ENCODE results near the gene ZNF487. TPM values are rescaled to one million over a fixed set of nuclear protein-coding genes. Genes with fewer than 3 reads are reported as not detected.

ZNF487 gene
- total RNA-seq, 1 donor from 2014 or later: 2.0 TPM

- Histone ChIP-seq H3K79me2 (ENCODE audit: low read depth) (peaks cover 89% of the 10 kb centered on the region), H2AFZ (replicated peaks) (no peak overlapping the region), H3K9ac (no peak overlapping the region), H3K36me3 (no peaks in the 10 kb centered on the region), H3K27me3 (no peaks in the 10 kb centered on the region), H3K4me1 (peaks cover 36% of the 10 kb centered on the region), H3K9me3 (ENCODE audit: low read depth) (no peaks in the 10 kb centered on the region), H3K4me3 (no peak overlapping the region), H3F3A (ENCODE audit: low read depth) (peaks cover 47% of the 10 kb centered on the region), H3K27ac (no peak overlapping the region), H3K4me2 (peak overlapping the region; percentile 23), H4K20me1 (ENCODE audit: low read depth) (peaks cover 88% of the 10 kb centered on the region)
- TF ChIP-seq CTCF (IDR thresholded peaks at IDR 0.05): no peak
- TF ChIP-seq EZH2 (IDR thresholded peaks at IDR 0.05): no peak
- no peak for TF ChIP-seq EZH2phosphoT487 (IDR thresholded peaks at IDR 0.05)
- no peak overlapping the region for H3K27ac Mint-ChIP-seq
- no peaks in the 10 kb centered on the region for H3K27me3 Mint-ChIP-seq (ENCODE audit: insufficient read depth, low read depth)
- peaks cover 44% of the 10 kb centered on the region for H3K4me1 Mint-ChIP-seq
- DNase-seq (ENCODE audit: low spot score): no peak
- peaks cover 3% of the 10 kb centered on the region for H3K9me3 Mint-ChIP-seq
- H3K36me3 Mint-ChIP-seq: peaks cover 9% of the 10 kb centered on the region
- H3K4me3 Mint-ChIP-seq: no peak overlapping the region
These were observed 32.2 kb upstream of the ZNF487 start for GRCh38 chr10:43404704-43405084.

- Histone ChIP-seq H3K27me3 (no peaks in the 10 kb centered on the region), H3K79me2 (ENCODE audit: low read depth) (peaks cover 65% of the 10 kb centered on the region), H4K20me1 (ENCODE audit: low read depth) (peaks cover 63% of the 10 kb centered on the region), H3K4me3 (peak overlapping the region; percentile 63), H2AFZ (replicated peaks) (peak overlapping the region; percentile 45), H3F3A (ENCODE audit: low read depth) (peaks cover 36% of the 10 kb centered on the region), H3K36me3 (no peaks in the 10 kb centered on the region), H3K9ac (no peak overlapping the region), H3K27ac (peak overlapping the region; percentile 5), H3K9me3 (ENCODE audit: low read depth) (no peaks in the 10 kb centered on the region), H3K4me2 (peak overlapping the region; percentile 87), H3K4me1 (peaks cover 21% of the 10 kb centered on the region)
- H3K4me3 Mint-ChIP-seq: peak overlapping the region; percentile 98
- peaks cover 6% of the 10 kb centered on the region for H3K36me3 Mint-ChIP-seq
- H3K27me3 Mint-ChIP-seq (ENCODE audit: insufficient read depth, low read depth): no peaks in the 10 kb centered on the region
- H3K9me3 Mint-ChIP-seq: peaks cover 6% of the 10 kb centered on the region
- DNase-seq (ENCODE audit: low spot score): peak; percentile 71
- TF ChIP-seq CTCF (IDR thresholded peaks at IDR 0.05) (no peak), EZH2 (IDR thresholded peaks at IDR 0.05) (no peak), EZH2phosphoT487 (IDR thresholded peaks at IDR 0.05) (no peak)
- peak overlapping the region; percentile 96 for H3K27ac Mint-ChIP-seq
- peaks cover 26% of the 10 kb centered on the region for H3K4me1 Mint-ChIP-seq
These were observed 29.7 kb upstream of the ZNF487 start for GRCh38 chr10:43407148-43407575.

- peak overlapping the region; percentile 63 for H3K4me3 ChIP-seq
- TF ChIP-seq EZH2 (IDR thresholded peaks at IDR 0.05) (no peak), CTCF (IDR thresholded peaks at IDR 0.05) (peak; percentile 43)
- peak overlapping the region; percentile 96 for H3K27ac Mint-ChIP-seq
- H3K9me3 Mint-ChIP-seq: peaks cover 6% of the 10 kb centered on the region
- peaks cover 57% of the 10 kb centered on the region for H4K20me1 ChIP-seq (ENCODE audit: low read depth)
- peaks cover 30% of the 10 kb centered on the region for H3F3A ChIP-seq (ENCODE audit: low read depth)
- H3K36me3 ChIP-seq: no peaks in the 10 kb centered on the region
- no peak overlapping the region for H3K9ac ChIP-seq
- H3K27ac ChIP-seq: peak overlapping the region; percentile 5
- H3K4me2 ChIP-seq: peak overlapping the region; percentile 87
- DNase-seq (ENCODE audit: low spot score): peak; percentile 84
- H3K27me3 Mint-ChIP-seq (ENCODE audit: insufficient read depth, low read depth): no peaks in the 10 kb centered on the region
- H3K27me3 ChIP-seq: no peaks in the 10 kb centered on the region
- peaks cover 20% of the 10 kb centered on the region for H3K4me1 Mint-ChIP-seq
- peak overlapping the region; percentile 98 for H3K4me3 Mint-ChIP-seq
- H2AFZ ChIP-seq (replicated peaks): peak overlapping the region; percentile 45
- peaks cover 59% of the 10 kb centered on the region for H3K79me2 ChIP-seq (ENCODE audit: low read depth)
- H3K9me3 ChIP-seq (ENCODE audit: low read depth): no peaks in the 10 kb centered on the region
- H3K4me1 ChIP-seq: peaks cover 15% of the 10 kb centered on the region
- H3K36me3 Mint-ChIP-seq: peaks cover 6% of the 10 kb centered on the region
These were observed 29.2 kb upstream of the ZNF487 start for GRCh38 chr10:43407576-43408330.

Measured in neural progenitor cell (in vitro differentiated cells).